Hematopoietic multipotent progenitor cell treated with erythropoietin and hydrocortisone succinate and interleukin-3 and kit ligand, for 6 days (in vitro differentiated cells): ENCODE results near the gene UBASH3B.

Experiments
- DNase-seq: peaks from one replicate; pipeline ENCODE4 v3.0.0-alpha.2; 2015

The UBASH3B gene

GRCh38 chr11:122647736-122648275, 7.7 kb upstream of the UBASH3B start:
- DNase-seq, result no peak

- DNase-seq, result peak; percentile 36
These were observed 6.4 kb upstream of the UBASH3B start for GRCh38 chr11:122649116-122649515.

GRCh38 chr11:122650619-122651018, 4.9 kb upstream of the UBASH3B start:
- no peak for DNase-seq

GRCh38 chr11:122652495-122652894, 3.0 kb upstream of the UBASH3B start:
- no peak for DNase-seq

- no peak for DNase-seq
These were observed 1.5 kb upstream of the UBASH3B start for GRCh38 chr11:122653916-122654585.

GRCh38 chr11:122656073-122656630, 630 bp downstream of the UBASH3B start:
- DNase-seq, result peak; percentile 60

- peak; percentile 22 for DNase-seq
These were observed 1.1 kb downstream of the UBASH3B start for GRCh38 chr11:122656631-122657101.

GRCh38 chr11:122659676-122660554, 4.4 kb downstream of the UBASH3B start:
- DNase-seq, result no peak

GRCh38 chr11:122661182-122661945, 5.8 kb downstream of the UBASH3B start:
- no peak for DNase-seq

GRCh38 chr11:122663056-122663740, 7.7 kb downstream of the UBASH3B start:
- DNase-seq, result no peak

GRCh38 chr11:122663764-122664163, 8.2 kb downstream of the UBASH3B start:
- peak; percentile 81 for DNase-seq

GRCh38 chr11:122664188-122664587, 8.7 kb downstream of the UBASH3B start:
- DNase-seq, result no peak

GRCh38 chr11:122665861-122666260, 10.3 kb downstream of the UBASH3B start:
- no peak for DNase-seq

- DNase-seq, result no peak
These were observed 11.2 kb downstream of the UBASH3B start for GRCh38 chr11:122666743-122667142.

- DNase-seq, result peak; percentile 37
These were observed 13.1 kb downstream of the UBASH3B start for GRCh38 chr11:122668562-122669090.

GRCh38 chr11:122670131-122670530, 14.6 kb downstream of the UBASH3B start:
- no peak for DNase-seq

GRCh38 chr11:122671400-122671891, 15.9 kb downstream of the UBASH3B start:
- peak; percentile 67 for DNase-seq

- no peak for DNase-seq
These were observed 17.4 kb downstream of the UBASH3B start for GRCh38 chr11:122672892-122673291.

- peak; percentile 79 for DNase-seq
These were observed 18.2 kb downstream of the UBASH3B start for GRCh38 chr11:122673701-122674100.

GRCh38 chr11:122676638-122677037, 21.1 kb downstream of the UBASH3B start:
- no peak for DNase-seq

GRCh38 chr11:122677256-122677655, 21.7 kb downstream of the UBASH3B start:
- DNase-seq, result no peak

GRCh38 chr11:122678406-122678805, 22.9 kb downstream of the UBASH3B start:
- no peak for DNase-seq
